SK-N-SH (cell line): ENCODE measurements around the gene SRSF1.

Source experiments
- CTCF ChIP-seq: fragments of 200-600 bp; sonication (generic); IDR thresholded peaks from 2 replicates; pipeline ENCODE4 v1.6.1; 2017; ENCODE audit warnings: antibody characterized with exemption, mild to moderate bottlenecking, moderate library complexity
- EP300 ChIP-seq, 2 experiments: IDR thresholded peaks; 2 replicates each; pipeline versions ENCODE4 v1.4.0 to v1.6.1; 2012; ENCODE audit warnings: borderline replicate concordance in 1 of 2, low read depth in 1 of 2, low read length in 1 of 2
- EZH2phosphoT487 ChIP-seq: fragments of 200-600 bp; sonication (generic); IDR thresholded peaks from 2 replicates; pipeline ENCODE4 v1.6.1; 2017; ENCODE audit warnings: low read depth, mixed run types, mild to moderate bottlenecking, antibody characterized with exemption, moderate library complexity, borderline replicate concordance
- FOXM1 ChIP-seq: IDR thresholded peaks from 2 replicates; pipeline ENCODE4 v1.4.0; 2012; ENCODE audit warnings: low read depth, mild to moderate bottlenecking
- GABPA ChIP-seq: IDR thresholded peaks from 2 replicates; pipeline ENCODE4 v1.4.0; 2012; ENCODE audit warnings: low read depth, mild to moderate bottlenecking
- POLR2AphosphoS5 ChIP-seq: IDR thresholded peaks from 2 replicates; pipeline ENCODE4 v1.6.1; 2012; ENCODE audit warnings: low read depth, low read length
- RAD21 ChIP-seq: IDR thresholded peaks from 2 replicates; pipeline ENCODE4 v1.6.1; 2012; ENCODE audit warnings: mild to moderate bottlenecking, low read length
- SIN3A ChIP-seq: IDR thresholded peaks from 2 replicates; pipeline ENCODE4 v1.6.1; 2012; ENCODE audit warnings: low read depth, mild to moderate bottlenecking, low read length, moderate library complexity, borderline replicate concordance
- SMC3 ChIP-seq: IDR thresholded peaks from 2 replicates; pipeline ENCODE4 v1.6.1; 2012; ENCODE audit warnings: low read depth, low read length, improper control_type of control experiment
- TAF1 ChIP-seq: IDR thresholded peaks from 2 replicates; pipeline ENCODE4 v1.6.1; 2012; ENCODE audit warnings: low read depth, mild to moderate bottlenecking, low read length, moderate library complexity, borderline replicate concordance
- TCF12 ChIP-seq: IDR thresholded peaks from 2 replicates; pipeline ENCODE4 v1.4.0; 2012
- USF2 ChIP-seq: fragments of 150-350 bp; IDR thresholded peaks from 2 replicates; pipeline ENCODE4 v1.6.1; 2017; ENCODE audit warnings: antibody characterized with exemption, low read length, low read depth, borderline replicate concordance
- YY1 ChIP-seq: IDR thresholded peaks from 2 replicates; pipeline ENCODE4 v1.4.0; 2012; ENCODE audit warnings: low read depth, mild to moderate bottlenecking
- TF ChIP-seq, protein P1 (sequence below): IDR thresholded peaks from 2 replicates; pipeline ENCODE4 v1.4.0; 2012; ENCODE audit warnings: low read depth

GRCh38 chr17:58010067-58010799 is 3.2 kb upstream of the SRSF1 start:
- no peak for TF ChIP-seq EP300 (IDR thresholded peaks at IDR 0.05; ENCODE audit: borderline replicate concordance in 1 of 2, low read depth in 1 of 2, low read length in 1 of 2)
- no peak for TF ChIP-seq CTCF
- TF ChIP-seq RAD21: no peak
- TF ChIP-seq EZH2phosphoT487: no peak
- no peak for TF ChIP-seq POLR2AphosphoS5
- TF ChIP-seq, protein P1, sequence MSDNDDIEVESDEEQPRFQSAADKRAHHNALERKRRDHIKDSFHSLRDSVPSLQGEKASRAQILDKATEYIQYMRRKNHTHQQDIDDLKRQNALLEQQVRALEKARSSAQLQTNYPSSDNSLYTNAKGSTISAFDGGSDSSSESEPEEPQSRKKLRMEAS: no peak
- TF ChIP-seq YY1: no peak
- no peak for TF ChIP-seq GABPA
- no peak for TF ChIP-seq SIN3A
- TF ChIP-seq FOXM1: no peak
- TF ChIP-seq USF2: no peak
- TF ChIP-seq TAF1: no peak
- TF ChIP-seq TCF12: no peak
- no peak for TF ChIP-seq SMC3
